ENCODE measurements around the gene PIK3AP1. TPM values are rescaled to one million over a fixed set of nuclear protein-coding genes. Genes with fewer than 3 reads are reported as not detected.

PIK3AP1 gene
- total RNA-seq, 1 experiment from 2014 or later = 1.7 TPM

- no peak overlapping the region for H2BK12ac ChIP-seq (ENCODE audit: insufficient read length, low read depth, low read length)
- H3K79me1 ChIP-seq (ENCODE audit: insufficient read depth, low read depth, low read length, poor library complexity, severe bottlenecking) = no peaks in the 10 kb centered on the region
- no peaks in the 10 kb centered on the region; a peak in 1 of 5 replicates for H3K9me3 Mint-ChIP-seq
- H3T11ph ChIP-seq (ENCODE audit: low read length) = no peak overlapping the region
- H3K27ac Mint-ChIP-seq = no peak overlapping the region; a peak in 1 of 7 replicates
- no peak overlapping the region for H3K4me3 Mint-ChIP-seq
- no peak overlapping the region for H3K14ac ChIP-seq (ENCODE audit: insufficient read depth, low read length)
- no peak overlapping the region for H3K23ac ChIP-seq (ENCODE audit: insufficient read length, low read depth, low read length)
- H3K4me2 ChIP-seq (ENCODE audit: insufficient read depth, insufficient read length, low read length) = no peak overlapping the region
- no peak for TF ChIP-seq CTCF (conservative IDR thresholded peaks at IDR 0.05)
- H4K5ac ChIP-seq (ENCODE audit: insufficient read length, low read depth, low read length) = no peak overlapping the region
- H3K9me3 ChIP-seq (ENCODE audit: control insufficient read depth, low read depth, low read length) = no peaks in the 10 kb centered on the region
- no peak overlapping the region for H4K91ac ChIP-seq (ENCODE audit: insufficient read length, low read depth, low read length)
- no peak overlapping the region for H2AFZ ChIP-seq (ENCODE audit: low read length)
- no peak overlapping the region for H3K18ac ChIP-seq (ENCODE audit: insufficient read length, low read depth, low read length)
- H3K27ac ChIP-seq (ENCODE audit: insufficient read length, low read depth, low read length) = no peak overlapping the region
- no peak overlapping the region for H2BK5ac ChIP-seq (ENCODE audit: insufficient read length, low read length)
- peaks cover 0 to 2% of the 10 kb centered on the region in 2 experiments; a peak in 1 of 4 replicates for H3K4me1 Mint-ChIP-seq
- H3K27me3 ChIP-seq (ENCODE audit: insufficient read depth, low read length) = no peaks in the 10 kb centered on the region
- no peak overlapping the region for H2BK15ac ChIP-seq (ENCODE audit: low read depth, low read length)
- no peak overlapping the region for H3K56ac ChIP-seq (ENCODE audit: insufficient read length, low read depth, low read length)
- H2AK5ac ChIP-seq (ENCODE audit: insufficient read length, low read length) = no peak overlapping the region
- no peaks in the 10 kb centered on the region for H3K23me2 ChIP-seq (ENCODE audit: insufficient read length, low read depth, low read length, poor library complexity, severe bottlenecking)
- H4K8ac ChIP-seq (replicated peaks; ENCODE audit: insufficient read length, low read depth, low read length) = no peak overlapping the region
- no peaks in the 10 kb centered on the region for H3K79me2 ChIP-seq (ENCODE audit: insufficient read depth, low read length)
- H3K4ac ChIP-seq (ENCODE audit: low read depth, low read length) = no peak overlapping the region
- no peak overlapping the region for H3K9ac ChIP-seq (ENCODE audit: extremely low read depth, insufficient read length, low read length)
- WGBS (ENCODE audit: extremely low coverage, insufficient read length, low lambda C conversion rate) = no CpG with 5 or more reads among the region's 12 CpGs
- no peaks in the 10 kb centered on the region for H3K4me1 ChIP-seq (ENCODE audit: insufficient read depth, low read length)
- no peaks in the 10 kb centered on the region for H4K20me1 ChIP-seq (ENCODE audit: control insufficient read depth, insufficient read depth, insufficient read length)
- no peak overlapping the region for H2BK20ac ChIP-seq (ENCODE audit: low read depth, low read length, poor library complexity, severe bottlenecking)
- DNase-seq = no peak
- no peaks in the 10 kb centered on the region for H3K36me3 Mint-ChIP-seq (ENCODE audit: insufficient read depth in 1 of 3, low read depth in 3 of 3)
- no peak overlapping the region for H2BK120ac ChIP-seq (ENCODE audit: low read depth, low read length, poor library complexity, severe bottlenecking)
- H3K27me3 Mint-ChIP-seq (ENCODE audit: low read depth) = no peaks in the 10 kb centered on the region
Observed at GRCh38 chr10:96641396-96642295, 78.7 kb downstream of the PIK3AP1 start.

All from H9 (cell line).